IPS-NIHi7 (cell line): Measurements from ENCODE around the gene SSNA1.

ENCODE experiments used
- DNase-seq: peaks from one replicate; pipeline ENCODE4 v3.0.0; 2012; ENCODE audit warnings: mixed read lengths; ENCODE audit errors: extremely low spot score

SSNA1 gene

GRCh38 chr9:137182836-137183235 lies 5.6 kb upstream of the SSNA1 start:
- no peak for DNase-seq

GRCh38 chr9:137183980-137184595 lies 4.4 kb upstream of the SSNA1 start:
- DNase-seq, result no peak

DNA sequence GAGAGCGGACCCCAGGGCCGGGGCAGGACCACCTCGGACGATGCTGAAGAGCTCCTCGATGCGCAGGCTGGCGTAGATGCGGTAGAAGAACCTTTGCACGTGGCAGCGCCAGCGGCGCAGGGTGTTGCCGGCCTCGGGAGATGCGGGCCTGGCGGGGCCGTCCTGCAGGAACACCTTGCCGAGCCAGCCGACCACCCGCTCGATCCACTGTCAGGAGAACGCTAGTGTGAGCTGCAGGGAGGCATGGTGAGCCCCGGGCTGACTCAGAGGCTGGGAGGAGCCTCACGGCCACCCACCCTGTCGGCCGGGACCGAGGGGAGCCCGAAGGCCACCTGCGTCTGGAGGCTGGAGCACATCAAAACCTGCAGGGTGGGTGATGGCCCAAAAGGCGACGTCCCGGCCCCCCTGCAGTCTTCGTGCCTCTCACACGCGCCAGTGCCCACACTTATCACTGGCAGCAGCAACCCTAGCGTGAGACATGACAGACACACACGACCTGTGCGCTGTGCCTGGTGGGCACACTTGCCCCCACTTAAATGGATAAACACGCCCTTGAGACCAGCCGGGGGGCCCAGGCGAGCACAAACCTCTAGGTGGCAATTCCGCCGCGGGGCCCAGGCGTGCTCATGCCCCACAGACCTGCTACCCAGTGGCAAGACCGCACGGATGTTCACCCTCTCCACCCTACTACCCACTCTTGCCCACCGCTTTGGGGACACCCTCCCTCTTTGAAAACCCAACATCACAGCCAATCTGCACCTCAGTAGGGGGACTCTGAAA lies 3.4 kb upstream of the SSNA1 start:
- no peak for DNase-seq

DNA sequence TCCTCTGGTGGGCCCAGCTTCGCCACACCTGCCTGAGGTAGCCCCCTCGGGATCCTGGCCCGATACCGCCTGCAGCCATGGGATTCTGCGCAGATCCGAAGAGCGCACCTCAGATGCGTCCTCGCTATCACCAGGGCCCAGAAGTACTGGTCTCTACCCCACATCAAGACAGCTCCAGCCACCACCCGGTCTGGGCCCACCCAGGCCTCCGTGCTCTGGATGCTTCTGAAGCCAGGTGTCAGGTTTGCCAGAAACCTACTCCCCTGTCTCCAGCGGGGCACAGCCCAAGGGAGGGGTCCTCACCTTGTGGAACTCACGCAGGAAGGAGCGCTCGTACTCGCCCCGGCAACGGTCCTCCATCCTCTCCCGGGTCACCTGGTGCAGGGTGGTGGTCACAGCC lies 2.6 kb upstream of the SSNA1 start:
- no peak for DNase-seq

- no peak for DNase-seq
Measured at GRCh38 chr9:137186385-137186784, 2.1 kb upstream of the SSNA1 start.

DNA sequence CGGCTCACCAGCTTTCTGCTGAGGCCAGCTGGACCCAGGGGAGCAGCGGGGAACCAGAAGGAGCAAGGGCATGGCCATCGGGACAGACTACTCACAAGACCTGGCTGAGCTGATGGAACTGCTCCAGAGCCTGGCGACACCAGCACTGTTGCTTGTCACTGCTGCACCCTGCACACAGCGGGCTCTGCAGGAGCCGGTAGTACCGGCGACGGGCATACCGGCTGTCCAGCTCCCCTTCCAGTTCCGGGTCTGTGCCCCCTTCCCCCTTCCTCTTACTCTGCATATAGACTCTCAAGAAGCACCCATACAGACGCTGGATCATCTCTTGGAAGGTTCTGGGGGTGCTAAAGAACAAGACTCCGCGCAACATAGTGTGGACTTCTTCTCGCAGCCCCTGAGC lies 1.1 kb upstream of the SSNA1 start:
- no peak for DNase-seq

GRCh38 chr9:137188086-137188489 lies 388 bp upstream of the SSNA1 start:
- no peak for DNase-seq

- no peak for DNase-seq
Measured at GRCh38 chr9:137189297-137190295, 1.1 kb downstream of the SSNA1 start.

- no peak for DNase-seq
Measured at GRCh38 chr9:137190315-137190856, 1.9 kb downstream of the SSNA1 start.

DNA sequence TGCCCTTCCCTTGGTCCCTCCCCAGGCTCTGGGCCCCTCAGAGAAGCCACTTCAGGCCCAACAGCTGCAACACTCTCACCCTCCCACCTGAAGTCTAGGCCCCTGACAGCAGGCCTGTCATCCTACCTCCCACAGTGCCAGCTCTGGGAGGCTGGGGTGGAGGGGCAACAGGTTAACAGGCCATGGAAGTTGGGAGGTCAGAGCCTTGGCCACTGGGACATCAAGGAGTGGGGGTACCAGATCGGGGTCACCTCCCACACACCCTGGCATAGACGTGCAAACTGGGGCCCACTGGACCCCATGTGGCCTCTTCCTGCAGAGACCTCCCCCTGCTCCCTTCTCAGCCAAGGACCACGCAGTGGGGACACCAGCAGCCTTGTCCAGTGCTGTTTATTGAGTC lies 2.8 kb downstream of the SSNA1 start:
- no peak for DNase-seq

- no peak for DNase-seq
Measured at GRCh38 chr9:137191691-137192447, 3.4 kb downstream of the SSNA1 start.

DNA sequence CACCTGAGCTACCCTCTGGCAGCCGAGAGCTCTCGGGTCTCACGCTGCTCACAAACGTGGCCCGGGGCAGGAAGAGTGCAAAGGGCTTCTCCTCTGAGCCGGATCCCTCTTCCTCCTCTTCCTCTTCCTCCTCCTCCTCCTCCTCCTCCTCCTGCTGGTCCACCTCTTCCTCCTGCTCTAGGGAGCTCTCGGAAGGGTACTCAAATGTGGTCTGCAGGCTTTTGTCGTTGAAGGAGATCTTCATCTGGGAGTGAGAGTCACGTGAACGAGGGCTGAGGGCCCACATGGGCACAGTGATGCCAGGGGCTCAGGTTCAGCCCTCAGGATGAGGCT lies 3.9 kb downstream of the SSNA1 start:
- DNase-seq, result no peak

GRCh38 chr9:137192859-137193258 lies 4.4 kb downstream of the SSNA1 start:
- DNase-seq, result no peak

- no peak for DNase-seq
Measured at GRCh38 chr9:137193771-137194170, 5.3 kb downstream of the SSNA1 start.

DNA sequence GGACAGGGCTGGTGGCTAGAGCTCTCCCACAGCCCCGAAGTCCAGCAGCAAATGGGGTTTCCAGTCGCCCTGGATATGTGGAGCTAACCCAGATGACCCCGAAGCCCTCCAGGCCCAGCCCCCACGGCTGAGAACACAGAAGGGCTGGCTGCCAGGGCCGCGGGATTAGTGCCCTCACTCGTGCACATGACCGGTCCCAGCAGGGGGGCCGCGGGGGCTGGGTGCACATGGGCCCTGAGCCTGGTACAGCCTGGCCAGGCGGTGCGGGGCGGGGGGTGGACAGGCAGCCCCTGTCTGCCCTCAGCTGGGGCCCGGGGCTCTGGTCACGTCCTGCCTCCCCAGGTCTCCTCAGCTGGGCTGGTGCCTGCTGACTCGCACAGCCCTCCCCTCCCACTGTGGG lies 5.9 kb downstream of the SSNA1 start:
- no peak for DNase-seq

DNA sequence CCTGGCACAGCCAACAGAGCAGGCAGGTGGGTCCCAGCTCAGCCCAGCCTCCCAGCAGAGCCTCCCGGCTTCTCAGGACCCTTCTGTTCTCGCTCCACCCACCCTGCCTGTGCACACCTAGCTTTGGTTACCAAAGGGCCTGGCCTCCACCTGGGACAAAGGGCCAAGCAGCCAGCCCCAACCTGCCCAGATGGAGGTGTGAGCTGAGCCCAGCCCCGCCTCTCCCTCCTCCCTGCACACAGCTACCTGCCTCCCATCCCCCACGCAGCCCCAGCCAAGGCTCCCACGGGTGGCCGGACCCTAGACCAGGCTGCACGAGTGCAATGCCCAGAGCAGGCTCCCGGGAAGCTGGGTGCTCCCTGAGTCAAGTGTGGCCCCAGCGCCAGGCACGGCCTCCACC lies 6.4 kb downstream of the SSNA1 start:
- no peak for DNase-seq

GRCh38 chr9:137195525-137196220 lies 7.2 kb downstream of the SSNA1 start:
- no peak for DNase-seq

DNA sequence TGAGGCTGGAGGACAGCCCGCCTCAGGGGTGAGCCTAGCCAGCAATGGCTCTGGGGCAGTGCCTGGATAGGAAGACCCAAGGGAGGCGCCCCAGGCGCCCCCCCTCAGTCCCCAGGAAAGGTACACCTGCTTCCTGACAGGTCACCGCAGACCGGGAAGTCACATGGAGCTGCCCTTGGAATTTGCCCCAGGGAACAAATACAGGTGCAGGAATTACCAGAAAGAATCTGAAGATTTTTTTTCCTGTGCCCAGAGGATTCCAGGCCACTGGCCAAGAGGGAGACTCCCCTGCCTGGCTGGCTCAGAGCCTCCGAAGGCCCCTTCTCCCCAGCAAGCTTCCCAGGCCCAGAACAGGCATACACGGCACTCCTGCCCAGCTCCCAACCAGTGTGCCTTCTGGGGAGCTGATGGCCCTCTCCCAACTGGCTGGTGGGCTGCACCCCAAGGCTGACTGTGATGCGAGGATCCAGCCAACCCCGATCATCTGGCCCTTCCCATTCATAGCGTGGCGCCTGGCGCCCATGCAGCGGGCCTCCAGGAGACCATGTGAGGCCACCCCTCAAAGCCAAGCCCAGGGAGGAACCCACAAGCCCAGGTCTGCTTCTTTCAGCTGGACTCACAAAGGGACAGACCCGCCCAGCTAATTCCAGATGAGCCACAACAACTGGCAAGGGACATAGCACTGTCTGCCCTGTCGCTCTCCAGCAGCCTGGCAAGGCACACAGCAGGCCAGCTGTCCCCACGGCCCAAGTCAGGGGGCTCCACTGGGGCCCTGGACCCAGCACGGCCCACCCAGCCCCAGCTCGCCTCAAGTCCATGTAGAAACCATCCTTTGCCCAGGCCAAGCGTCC lies 9.8 kb downstream of the SSNA1 start:
- DNase-seq, result no peak

GRCh38 chr9:137198902-137199283 lies 10.4 kb downstream of the SSNA1 start:
- DNase-seq, result no peak
